HepG2 (cell line): ENCODE data around the gene CEP128. TPM values are rescaled to one million over a fixed set of nuclear protein-coding genes. Genes with fewer than 3 reads are reported as not detected.

Experiments used
- ATAC-seq: fragments of 200-7000 bp; cut with Tn5 transposase; 3 replicates; pipeline ENCODE4 v1.9.1; 2020; ENCODE audit warnings: mild to moderate bottlenecking, moderate library complexity
- BruUV-seq: library from RNA; stranded (reverse); fragments of 400-500 nt; replicated peaks from 2 replicates; lab custom pipeline; 2021; lab: Mats Ljungman, UMichigan
- CTCF ChIA-PET: fragments of 300-600 bp; formaldehyde crosslinking; extraction: SDS; loops from one replicate; lab custom pipeline; 2021; ENCODE audit warnings: low total read pairs, inconsistent platforms, low intra/inter-chr PET ratio; lab: Yijun Ruan, JAX
- POLR2A ChIA-PET: fragments of 350-600 bp; sonication (Branson Sonifier 250); formaldehyde crosslinking; loops from one replicate; lab custom pipeline; 2020; ENCODE audit warnings: antibody characterized with exemption, inconsistent platforms; lab: Yijun Ruan, JAX
- DNase-seq: peaks from one replicate; pipeline ENCODE4 v3.0.0-alpha.2; 2015; ENCODE audit warnings: low spot score
- FAIRE-seq: peaks from 3 replicates; lab custom pipeline; 2011; peaks lifted over from hg19 to GRCh38; lab: Jason Lieb, UNC
- H2AFZ ChIP-seq: one replicate; pipeline ENCODE4 v1.6.1; 2011; ENCODE audit warnings: low read length, inconsistent platforms
- H3K27ac ChIP-seq: fragments of 300-600 bp; 3 replicates; pipeline ENCODE4 v1.8.0; 2011; ENCODE audit warnings: mixed run types, mild to moderate bottlenecking, mixed read lengths, low read length, inconsistent platforms; ENCODE audit not compliant: insufficient read depth; ENCODE audit errors: extremely low read length
- H3K27me3 ChIP-seq, 2 experiments: fragments of 200-600 bp in 1 of 2; 2 replicates in 1 of 2; 3 replicates in 1 of 2; pipeline versions ENCODE4 v1.6.0 to v1.8.0; 2011; ENCODE audit warnings: low read length in 2 of 2, mild to moderate bottlenecking in 2 of 2, moderate library complexity in 2 of 2, inconsistent platforms in 1 of 2; ENCODE audit not compliant: insufficient read depth in 2 of 2, control insufficient read depth in 1 of 2
- H3K36me3 ChIP-seq, 2 experiments: fragments of 200-600 bp in 1 of 2; replicated peaks in 1 of 2; 2 replicates in 1 of 2; 3 replicates in 1 of 2; pipeline versions ENCODE4 v1.5.1 to v1.8.0; 2011; ENCODE audit warnings: low read length in 2 of 2, inconsistent platforms in 1 of 2; ENCODE audit not compliant: insufficient read depth in 2 of 2, control insufficient read depth in 1 of 2
- H3K4me1 ChIP-seq: 2 replicates; pipeline ENCODE4 v1.5.1; 2012; ENCODE audit warnings: low read length, inconsistent platforms; ENCODE audit not compliant: insufficient read depth
- H3K4me2 ChIP-seq: 2 replicates; pipeline ENCODE4 v1.6.0; 2011; ENCODE audit warnings: low read depth, low read length, inconsistent platforms
- H3K4me3 ChIP-seq, 3 experiments: fragments of 200-600 bp in 1 of 3; sonication (generic), shearing (Covaris generic) in 1 of 3; replicated peaks in 1 of 3; 2 replicates each; pipeline ENCODE4 v1.5.1; 2011 to 2016; ENCODE audit warnings: low read length in 3 of 3, inconsistent platforms in 2 of 3, low read depth in 2 of 3, mild to moderate bottlenecking in 2 of 3, control low read depth in 1 of 3, mixed read lengths in 1 of 3; ENCODE audit not compliant: insufficient read depth in 1 of 3
- H3K79me2 ChIP-seq: one replicate; pipeline ENCODE4 v1.6.1; 2011; ENCODE audit warnings: low read length, inconsistent platforms; ENCODE audit not compliant: insufficient read depth
- H3K9ac ChIP-seq: 2 replicates; pipeline ENCODE4 v1.6.0; 2011; ENCODE audit warnings: mild to moderate bottlenecking, low read depth, low read length, inconsistent platforms; ENCODE audit not compliant: insufficient read depth
- H3K9me3 ChIP-seq: 2 replicates; pipeline ENCODE4 v1.5.1; 2012; ENCODE audit warnings: mild to moderate bottlenecking, low read length
- H4K20me1 ChIP-seq: 2 replicates; pipeline ENCODE4 v1.6.0; 2011; ENCODE audit warnings: inconsistent platforms, mild to moderate bottlenecking, low read length, moderate library complexity; ENCODE audit not compliant: insufficient read depth
- FOSL1 ChIP-seq: sonication (generic); formaldehyde crosslinking; IDR thresholded peaks from 2 replicates; pipeline ENCODE4 v1.9.0; 2021; ENCODE audit warnings: missing genetic modification reagents, borderline replicate concordance
- HIVEP1 ChIP-seq: sonication (generic); formaldehyde crosslinking; IDR thresholded peaks from 2 replicates; pipeline ENCODE4 v1.4.0; 2020; ENCODE audit warnings: mild to moderate bottlenecking, missing genetic modification reagents
- HOXA3 ChIP-seq: sonication (generic); formaldehyde crosslinking; IDR thresholded peaks from 2 replicates; pipeline ENCODE4 v1.5.0; 2020; ENCODE audit warnings: missing genetic modification reagents
- KAT2B ChIP-seq: fragments of 150-350 bp; IDR thresholded peaks from 2 replicates; pipeline ENCODE4 v1.6.1; 2014; ENCODE audit warnings: low read depth, low read length, borderline replicate concordance
- KLF6 ChIP-seq: IDR thresholded peaks from 2 replicates; pipeline ENCODE4 v1.8.0; 2016; ENCODE audit warnings: missing biosample characterization, missing genetic modification reagents
- MXI1 ChIP-seq: IDR thresholded peaks from 3 replicates; pipeline ENCODE4 v1.6.1; 2012; ENCODE audit warnings: low read depth, low read length, inconsistent platforms, borderline replicate concordance
- STAG1 ChIP-seq: sonication (generic); formaldehyde crosslinking; IDR thresholded peaks from 2 replicates; pipeline ENCODE4 v1.4.0; 2020; ENCODE audit warnings: missing genetic modification reagents
- TAF15 ChIP-seq: fragments of 200-400 bp; formaldehyde crosslinking; IDR thresholded peaks from one replicate; pipeline ENCODE4 v1.6.1; 2018; ENCODE audit warnings: mild to moderate bottlenecking, low read depth, low read length; ENCODE audit not compliant: poor library complexity, severe bottlenecking
- ZNF101 ChIP-seq: sonication (generic); formaldehyde crosslinking; IDR thresholded peaks from 2 replicates; pipeline ENCODE4 v1.4.0; 2020; ENCODE audit warnings: mild to moderate bottlenecking, low read depth, missing genetic modification reagents, borderline replicate concordance
- ZNF891 ChIP-seq: sonication (generic); formaldehyde crosslinking; IDR thresholded peaks from 2 replicates; pipeline ENCODE4 v1.5.0; 2020; ENCODE audit warnings: mild to moderate bottlenecking, missing genetic modification reagents
- WGBS: methylation state at CpG from one replicate; pipeline ENCODE4 v1.1.6; 2017; ENCODE audit warnings: low lambda C conversion rate; 5-methylcytosine and 5-hydroxymethylcytosine counted together
- in situ Hi-C: cut with HindIII; loops from 2 replicates; pipeline ENCODE4 v1.10.0; 2017; ENCODE audit warnings: low pct_unique_long_range_greater_than_20kb; ENCODE audit not compliant: extremely low pct_ligation_motif_present
- intact Hi-C: fragments of 100-400 bp; cut with micrococcal nuclease; formaldehyde crosslinking; loops from one replicate; pipeline ENCODE4 v1.10.0; 2022; ENCODE audit not compliant: unreplicated experiment
- polyA plus RNA-seq, 8 experiments: library from polyadenylated mRNA; depleted of rRNA in 3 of 8; stranded (reverse) in 7 of 8; unstranded in 1 of 8; fragments of >200 nt; fragmentation: Illumina TruSeq in 4 of 8; extraction: Trizol in 4 of 8; gene quantifications; 2 replicates each; pipeline versions ENCODE4 v1.2.1 to v1.2.3, GENCODE V29; 2011 to 2016; ENCODE audit warnings: low read depth in 4 of 8, missing spikeins in 1 of 8, mixed read lengths in 1 of 8; ENCODE audit not compliant: insufficient read depth in 1 of 8
- total RNA-seq, 5 experiments: library from RNA; depleted of rRNA; stranded (reverse); fragments of >200 nt; fragmentation: Illumina TruSeq; extraction: Trizol; gene quantifications; 2 replicates each; pipeline ENCODE4 v1.2.3, GENCODE V29; 2016; ENCODE audit warnings: low read depth in 1 of 5
- TF ChIP-seq, protein P1 (sequence below): sonication (generic); formaldehyde crosslinking; IDR thresholded peaks from 2 replicates; pipeline ENCODE4 v1.4.0; 2020; ENCODE audit warnings: missing genetic modification reagents
- TF ChIP-seq, protein P2 (sequence below): conservative IDR thresholded peaks from 2 replicates; pipeline ENCODE4 v1.6.1; 2018; ENCODE audit warnings: missing genetic modification reagents
- TF ChIP-seq, protein P3 (sequence below): sonication (generic); formaldehyde crosslinking; IDR thresholded peaks from 2 replicates; pipeline ENCODE4 v1.9.0; 2022; ENCODE audit warnings: missing genetic modification reagents, mild to moderate bottlenecking, borderline replicate concordance
- TF ChIP-seq, protein P4 (sequence below): IDR thresholded peaks from 2 replicates; pipeline ENCODE4 v1.6.1; 2016; ENCODE audit warnings: mild to moderate bottlenecking

The CEP128 gene
- total and polyA plus RNA-seq, 2 of the 13 experiments (the other 11 are each of a cell fraction or from before 2014, with no cell fraction given) = 1.3 to 7.5 TPM

DNA sequence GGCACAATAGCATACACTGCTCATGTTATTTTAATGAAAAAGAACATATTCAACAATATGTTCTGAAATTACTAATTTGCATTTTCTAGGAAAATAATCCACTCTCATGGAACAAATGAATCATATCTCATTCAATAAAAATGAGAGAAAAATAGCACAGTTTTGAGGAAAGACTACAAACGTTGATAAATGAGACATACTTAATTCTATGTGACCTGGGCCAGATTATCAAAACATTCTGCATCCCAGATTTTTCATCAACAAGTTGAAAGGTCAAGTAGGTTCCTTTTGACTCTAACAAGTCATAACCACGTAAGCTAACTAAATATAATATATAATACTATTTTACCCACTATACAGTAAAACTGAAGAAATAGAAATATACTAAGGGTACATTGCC lies 296.7 kb downstream of the CEP128 start:
- no peak overlapping the region for H3K9ac ChIP-seq
- intact Hi-C loops = no loop called here
- no peak overlapping the region for H3K27ac ChIP-seq
- no peak overlapping the region for H2AFZ ChIP-seq
- WGBS = 82% methylated on average over 2 of the region's 2 CpGs
- no peaks in the 10 kb centered on the region for H3K79me2 ChIP-seq
- TF ChIP-seq, protein P1, sequence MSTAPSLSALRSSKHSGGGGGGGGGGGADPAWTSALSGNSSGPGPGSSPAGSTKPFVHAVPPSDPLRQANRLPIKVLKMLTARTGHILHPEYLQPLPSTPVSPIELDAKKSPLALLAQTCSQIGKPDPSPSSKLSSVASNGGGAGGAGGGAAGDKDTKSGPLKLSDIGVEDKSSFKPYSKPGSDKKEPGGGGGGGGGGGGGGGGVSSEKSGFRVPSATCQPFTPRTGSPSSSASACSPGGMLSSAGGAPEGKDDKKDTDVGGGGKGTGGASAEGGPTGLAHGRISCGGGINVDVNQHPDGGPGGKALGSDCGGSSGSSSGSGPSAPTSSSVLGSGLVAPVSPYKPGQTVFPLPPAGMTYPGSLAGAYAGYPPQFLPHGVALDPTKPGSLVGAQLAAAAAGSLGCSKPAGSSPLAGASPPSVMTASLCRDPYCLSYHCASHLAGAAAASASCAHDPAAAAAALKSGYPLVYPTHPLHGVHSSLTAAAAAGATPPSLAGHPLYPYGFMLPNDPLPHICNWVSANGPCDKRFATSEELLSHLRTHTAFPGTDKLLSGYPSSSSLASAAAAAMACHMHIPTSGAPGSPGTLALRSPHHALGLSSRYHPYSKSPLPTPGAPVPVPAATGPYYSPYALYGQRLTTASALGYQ (CRISPR knock-in tag) = no peak
- TF ChIP-seq, protein P2, sequence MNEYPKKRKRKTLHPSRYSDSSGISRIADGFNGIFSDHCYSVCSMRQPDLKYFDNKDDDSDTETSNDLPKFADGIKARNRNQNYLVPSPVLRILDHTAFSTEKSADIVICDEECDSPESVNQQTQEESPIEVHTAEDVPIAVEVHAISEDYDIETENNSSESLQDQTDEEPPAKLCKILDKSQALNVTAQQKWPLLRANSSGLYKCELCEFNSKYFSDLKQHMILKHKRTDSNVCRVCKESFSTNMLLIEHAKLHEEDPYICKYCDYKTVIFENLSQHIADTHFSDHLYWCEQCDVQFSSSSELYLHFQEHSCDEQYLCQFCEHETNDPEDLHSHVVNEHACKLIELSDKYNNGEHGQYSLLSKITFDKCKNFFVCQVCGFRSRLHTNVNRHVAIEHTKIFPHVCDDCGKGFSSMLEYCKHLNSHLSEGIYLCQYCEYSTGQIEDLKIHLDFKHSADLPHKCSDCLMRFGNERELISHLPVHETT (CRISPR knock-in tag) = no peak
- no peak for TF ChIP-seq ZNF891 (CRISPR knock-in tag)
- TF ChIP-seq ZNF101 (CRISPR knock-in tag) = no peak
- TF ChIP-seq, protein P3, sequence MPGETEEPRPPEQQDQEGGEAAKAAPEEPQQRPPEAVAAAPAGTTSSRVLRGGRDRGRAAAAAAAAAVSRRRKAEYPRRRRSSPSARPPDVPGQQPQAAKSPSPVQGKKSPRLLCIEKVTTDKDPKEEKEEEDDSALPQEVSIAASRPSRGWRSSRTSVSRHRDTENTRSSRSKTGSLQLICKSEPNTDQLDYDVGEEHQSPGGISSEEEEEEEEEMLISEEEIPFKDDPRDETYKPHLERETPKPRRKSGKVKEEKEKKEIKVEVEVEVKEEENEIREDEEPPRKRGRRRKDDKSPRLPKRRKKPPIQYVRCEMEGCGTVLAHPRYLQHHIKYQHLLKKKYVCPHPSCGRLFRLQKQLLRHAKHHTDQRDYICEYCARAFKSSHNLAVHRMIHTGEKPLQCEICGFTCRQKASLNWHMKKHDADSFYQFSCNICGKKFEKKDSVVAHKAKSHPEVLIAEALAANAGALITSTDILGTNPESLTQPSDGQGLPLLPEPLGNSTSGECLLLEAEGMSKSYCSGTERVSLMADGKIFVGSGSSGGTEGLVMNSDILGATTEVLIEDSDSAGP = no peak
- TF ChIP-seq FOSL1 = no peak
- no peak for TF ChIP-seq STAG1
- TF ChIP-seq HOXA3 (CRISPR knock-in tag) = no peak
- no peak for TF ChIP-seq HIVEP1
- TF ChIP-seq KLF6 = no peak
- no peak for TF ChIP-seq KAT2B
- TF ChIP-seq, protein P4, sequence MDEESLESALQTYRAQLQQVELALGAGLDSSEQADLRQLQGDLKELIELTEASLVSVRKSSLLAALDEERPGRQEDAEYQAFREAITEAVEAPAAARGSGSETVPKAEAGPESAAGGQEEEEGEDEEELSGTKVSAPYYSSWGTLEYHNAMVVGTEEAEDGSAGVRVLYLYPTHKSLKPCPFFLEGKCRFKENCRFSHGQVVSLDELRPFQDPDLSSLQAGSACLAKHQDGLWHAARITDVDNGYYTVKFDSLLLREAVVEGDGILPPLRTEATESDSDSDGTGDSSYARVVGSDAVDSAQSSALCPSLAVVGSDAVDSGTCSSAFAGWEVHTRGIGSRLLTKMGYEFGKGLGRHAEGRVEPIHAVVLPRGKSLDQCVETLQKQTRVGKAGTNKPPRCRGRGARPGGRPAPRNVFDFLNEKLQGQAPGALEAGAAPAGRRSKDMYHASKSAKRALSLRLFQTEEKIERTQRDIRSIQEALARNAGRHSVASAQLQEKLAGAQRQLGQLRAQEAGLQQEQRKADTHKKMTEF (CRISPR knock-in tag) = no peak
- no peak for TF ChIP-seq MXI1
- no peak for TF ChIP-seq TAF15
- ChIA-PET CTCF (no interaction called here), POLR2A (no interaction called here)
- H3K27me3 ChIP-seq = no peaks in the 10 kb centered on the region
- no peak overlapping the region for H3K4me3 ChIP-seq
- no peaks in the 10 kb centered on the region for H4K20me1 ChIP-seq
- in situ Hi-C loops = no loop called here
- H3K9me3 ChIP-seq = no peaks in the 10 kb centered on the region
- no TSS peak for BruUV-seq
- no peaks in the 10 kb centered on the region for H3K36me3 ChIP-seq
- peaks cover 13% of the 10 kb centered on the region for H3K4me1 ChIP-seq
- no peak for ATAC-seq
- FAIRE-seq = no peak
- DNase-seq = no peak
- H3K4me2 ChIP-seq = no peak overlapping the region
